ENCODE measurements around the gene MRPL1. TPM values are rescaled to one million over a fixed set of nuclear protein-coding genes. Genes with fewer than 3 reads are reported as not detected.

Gene MRPL1
- total RNA-seq, 3 donors from 2014 or later = 17.1 to 26.3 (median 21.0) TPM

DNA sequence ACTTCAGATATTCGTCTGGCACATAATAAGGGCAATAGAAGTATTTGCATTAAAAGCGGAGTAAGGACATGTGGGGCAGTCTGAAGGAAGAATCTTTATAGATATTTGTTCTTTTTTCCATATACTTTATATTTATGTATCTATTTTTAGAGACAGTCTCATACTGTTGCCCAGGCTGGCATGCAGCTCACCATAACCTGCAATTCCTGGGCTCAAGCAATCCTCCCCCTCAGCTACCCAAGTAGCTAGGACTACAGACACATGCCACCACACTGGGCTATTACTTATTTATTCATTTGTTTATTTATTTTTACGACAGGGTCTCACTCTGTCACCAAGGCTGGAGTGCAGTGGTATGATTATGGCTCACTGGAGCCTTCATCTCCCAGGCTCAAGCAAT lies 16.7 kb upstream of the MRPL1 start:
- Histone ChIP-seq H3K27ac (no peak overlapping the region), H3K36me3 (no peaks in the 10 kb centered on the region), H3K4me3 (no peak overlapping the region), H3K9me3 (no peaks in the 10 kb centered on the region), H3K27me3 (no peaks in the 10 kb centered on the region), H3K4me1 (no peaks in the 10 kb centered on the region)
- DNase-seq (ENCODE audit: low spot score in 2 of 2) = no peak
- TF ChIP-seq POLR2A (IDR thresholded peaks at IDR 0.05) = no peak
- TF ChIP-seq POLR2AphosphoS5 (IDR thresholded peaks at IDR 0.05) = no peak
- no peak for TF ChIP-seq CTCF (IDR thresholded peaks at IDR 0.05)
- intact Hi-C loops (cut with DNase I; ENCODE audit: low total_unique reads) = no loop called here

DNA sequence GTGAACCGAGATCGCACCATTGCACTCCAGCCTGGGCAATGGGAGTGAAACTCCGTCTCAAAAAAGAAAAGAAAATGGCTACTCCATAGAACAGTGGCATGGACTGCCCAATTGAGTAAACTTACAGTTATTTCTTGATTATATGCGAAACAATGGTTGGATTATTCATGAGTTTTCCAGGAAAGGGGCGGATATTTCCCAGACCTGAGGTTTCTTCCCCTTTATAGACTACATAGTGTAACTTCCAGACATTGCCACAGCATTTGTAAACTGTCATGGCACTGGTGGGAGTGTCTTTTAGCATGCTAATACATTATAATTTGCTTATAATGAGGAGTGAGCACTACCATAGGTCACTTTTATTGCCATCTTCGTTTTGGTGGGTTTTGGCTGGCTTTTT lies 14.1 kb upstream of the MRPL1 start:
- DNase-seq (ENCODE audit: low spot score in 2 of 2) = no peak
- H3K4me1 ChIP-seq = no peaks in the 10 kb centered on the region
- no peaks in the 10 kb centered on the region for H3K9me3 ChIP-seq
- TF ChIP-seq POLR2A (IDR thresholded peaks at IDR 0.05) (no peak), POLR2AphosphoS5 (IDR thresholded peaks at IDR 0.05) (no peak), CTCF (IDR thresholded peaks at IDR 0.05) (no peak)
- H3K4me3 ChIP-seq = no peak overlapping the region
- no peaks in the 10 kb centered on the region for H3K36me3 ChIP-seq
- no peaks in the 10 kb centered on the region for H3K27me3 ChIP-seq
- intact Hi-C loops (cut with DNase I; ENCODE audit: low total_unique reads) = no loop called here
- no peak overlapping the region for H3K27ac ChIP-seq

GRCh38 chr4:77849278-77849965 lies 13.2 kb upstream of the MRPL1 start:
- Histone ChIP-seq H3K4me3 (no peak overlapping the region), H3K27ac (no peak overlapping the region), H3K9me3 (no peaks in the 10 kb centered on the region), H3K4me1 (no peaks in the 10 kb centered on the region), H3K36me3 (no peaks in the 10 kb centered on the region), H3K27me3 (no peaks in the 10 kb centered on the region)
- DNase-seq (ENCODE audit: low spot score in 2 of 2) = no peak
- no peak for TF ChIP-seq POLR2A (IDR thresholded peaks at IDR 0.05)
- no peak for TF ChIP-seq CTCF (IDR thresholded peaks at IDR 0.05)
- no peak for TF ChIP-seq POLR2AphosphoS5 (IDR thresholded peaks at IDR 0.05)
- intact Hi-C loops (cut with DNase I; ENCODE audit: low total_unique reads) = no loop called here

GRCh38 chr4:77852892-77853495 lies 9.6 kb upstream of the MRPL1 start:
- H3K36me3 ChIP-seq = no peaks in the 10 kb centered on the region
- no peak for DNase-seq (ENCODE audit: low spot score in 2 of 2)
- no peaks in the 10 kb centered on the region for H3K4me1 ChIP-seq
- no peaks in the 10 kb centered on the region for H3K9me3 ChIP-seq
- H3K27ac ChIP-seq = peak overlapping the region in 1 of 2 donors; percentile 42
- no peak overlapping the region for H3K4me3 ChIP-seq
- intact Hi-C loops (cut with DNase I; ENCODE audit: low total_unique reads) = no loop called here
- no peaks in the 10 kb centered on the region for H3K27me3 ChIP-seq
- TF ChIP-seq POLR2AphosphoS5 (IDR thresholded peaks at IDR 0.05) (no peak), POLR2A (IDR thresholded peaks at IDR 0.05) (no peak), CTCF (IDR thresholded peaks at IDR 0.05) (no peak)

- no peak for DNase-seq (ENCODE audit: low spot score in 2 of 2)
- no peaks in the 10 kb centered on the region for H3K36me3 ChIP-seq
- H3K9me3 ChIP-seq = no peaks in the 10 kb centered on the region
- no peaks in the 10 kb centered on the region for H3K27me3 ChIP-seq
- no peak for TF ChIP-seq POLR2A (IDR thresholded peaks at IDR 0.05)
- no peak overlapping the region for H3K4me3 ChIP-seq
- peak overlapping the region; percentile 7 to 20 for H3K27ac ChIP-seq
- H3K4me1 ChIP-seq = no peaks in the 10 kb centered on the region
- intact Hi-C loops (cut with DNase I; ENCODE audit: low total_unique reads) = no loop called here
These were observed 8.1 kb upstream of the MRPL1 start for GRCh38 chr4:77854431-77855111.

Measured in breast epithelium (tissue), 4 donors.